HL-60/S4 (cell line): Measurements from ENCODE around the gene CLEC4M.
"Not testable (repeated sequence)": the region's sequence is repeated elsewhere in the genome, so short reads cannot be mapped to it uniquely, and the experiment has no call there.

ENCODE experiments used
- in situ Hi-C: fragments of 300-500 bp; cut with MboI; formaldehyde crosslinking; loops from 2 replicates; pipeline ENCODE4 v1.14.3; 2022; ENCODE audit warnings: low sequenced_read_pairs

The CLEC4M gene

GRCh38 chr19:7739801-7740681, 23.0 kb upstream of the CLEC4M start:
- in situ Hi-C loops, result no loop called here

- in situ Hi-C loops, result no loop called here
These were observed 22.4 kb upstream of the CLEC4M start for GRCh38 chr19:7740682-7741054.

DNA sequence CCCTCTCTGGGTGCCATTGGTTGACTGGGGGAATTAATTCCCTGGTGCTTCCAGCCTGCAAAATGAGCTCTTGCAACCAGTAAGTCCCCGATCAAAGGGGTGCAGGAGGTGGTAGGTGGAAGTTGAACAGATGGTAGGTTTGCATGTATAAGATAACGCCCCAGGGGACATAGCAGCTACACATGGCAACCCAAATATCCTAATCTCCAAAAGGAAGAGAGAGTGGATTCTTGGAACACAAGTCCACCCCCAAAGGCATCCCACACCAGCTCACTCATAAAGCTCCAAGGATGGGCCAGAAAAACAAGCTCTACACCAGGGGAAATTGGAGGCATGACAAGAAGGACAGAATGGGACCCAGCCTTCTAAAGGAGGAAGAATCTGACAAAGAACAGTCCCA, 20.5 kb upstream of the CLEC4M start:
- in situ Hi-C loops, result no loop called here

GRCh38 chr19:7742991-7743390, 20.1 kb upstream of the CLEC4M start:
- in situ Hi-C loops, result no loop called here

- in situ Hi-C loops, result no loop called here
These were observed 19.6 kb upstream of the CLEC4M start for GRCh38 chr19:7743425-7743841.

DNA sequence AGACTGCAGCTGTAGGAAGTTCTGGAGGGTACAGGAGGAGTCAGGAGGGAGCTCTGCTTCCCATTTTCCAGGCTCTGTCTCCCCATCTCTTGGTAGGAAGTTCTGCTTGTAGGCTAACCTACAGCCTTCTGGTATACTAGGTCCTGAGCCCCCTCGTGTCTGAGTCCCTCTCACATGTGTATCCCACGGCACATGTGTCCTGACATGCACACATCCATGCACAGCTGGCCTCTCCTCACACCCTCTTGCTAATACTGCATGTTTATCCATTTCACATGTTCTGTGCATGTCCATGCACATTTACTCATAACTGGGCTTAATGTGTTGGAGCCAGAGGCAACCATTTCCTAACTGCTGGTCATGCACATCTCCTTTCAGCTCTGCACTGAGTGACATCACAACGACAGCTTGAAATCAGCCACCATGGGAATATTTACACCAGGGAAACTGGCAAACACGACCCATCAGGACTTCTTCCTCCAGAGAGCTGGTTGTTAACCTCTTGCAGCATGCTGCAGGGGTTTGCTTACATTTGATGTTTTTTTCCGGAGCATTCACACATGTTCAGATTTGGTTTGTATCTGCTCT, 18.8 kb upstream of the CLEC4M start:
- in situ Hi-C loops, result no loop called here

DNA sequence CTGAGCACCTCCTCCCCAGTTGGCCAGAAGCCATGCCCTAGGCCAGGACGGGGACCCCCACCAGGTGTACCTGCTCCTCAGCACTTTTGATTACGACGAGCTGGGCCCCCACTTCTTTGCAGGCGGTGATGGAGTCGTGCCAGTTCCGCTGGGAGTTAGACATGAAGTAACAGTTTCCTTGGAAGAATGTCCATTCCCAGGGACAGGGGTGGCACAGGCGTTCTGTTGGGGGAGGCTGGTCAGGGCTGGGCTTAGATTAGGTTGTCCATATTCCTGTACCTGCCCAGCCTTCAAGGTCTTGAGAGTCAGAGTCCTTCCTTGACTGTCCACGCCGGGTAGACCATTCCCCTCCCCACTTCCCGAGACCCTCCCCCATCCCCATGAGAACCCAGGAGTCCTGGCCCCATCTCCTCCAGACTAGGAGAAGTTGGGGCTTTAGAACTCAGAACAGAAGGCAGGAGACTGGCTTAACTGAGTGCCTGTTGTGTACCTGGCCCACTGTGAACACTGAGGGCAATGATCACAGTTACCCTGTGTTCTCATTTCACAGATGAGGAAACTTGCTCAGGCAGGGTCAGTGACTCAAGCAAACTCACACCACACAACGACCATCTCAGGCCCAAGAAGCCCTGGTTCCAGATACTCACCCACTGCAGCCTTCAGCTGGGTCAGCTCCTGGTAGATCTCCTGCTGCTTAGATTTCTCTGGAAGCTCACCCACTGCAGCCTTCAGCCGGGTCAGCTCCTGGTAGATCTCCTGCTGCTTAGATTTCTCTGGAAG, 18.0 kb upstream of the CLEC4M start:
- in situ Hi-C loops, result no loop called here

DNA sequence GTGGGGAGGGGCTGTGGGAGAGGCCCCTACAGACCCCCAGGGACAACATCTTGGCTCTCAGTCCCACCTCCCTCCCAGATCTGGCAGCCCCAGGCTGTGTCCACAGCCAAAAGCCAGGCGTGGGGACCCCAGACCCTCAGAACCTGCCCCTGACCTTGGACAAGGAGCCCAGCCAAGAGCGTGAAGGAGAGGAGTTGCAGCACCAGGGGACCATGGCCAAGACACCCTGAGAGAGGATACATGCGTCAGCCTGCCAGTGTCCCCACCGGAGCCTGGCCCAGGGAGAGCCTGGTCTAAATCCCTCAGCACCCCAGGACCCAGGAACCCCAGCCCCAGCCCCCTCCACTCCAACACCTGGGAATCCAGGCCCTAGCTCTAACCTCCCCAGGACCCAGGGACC, 16.7 kb upstream of the CLEC4M start:
- in situ Hi-C loops, result not testable (repeated sequence)

DNA sequence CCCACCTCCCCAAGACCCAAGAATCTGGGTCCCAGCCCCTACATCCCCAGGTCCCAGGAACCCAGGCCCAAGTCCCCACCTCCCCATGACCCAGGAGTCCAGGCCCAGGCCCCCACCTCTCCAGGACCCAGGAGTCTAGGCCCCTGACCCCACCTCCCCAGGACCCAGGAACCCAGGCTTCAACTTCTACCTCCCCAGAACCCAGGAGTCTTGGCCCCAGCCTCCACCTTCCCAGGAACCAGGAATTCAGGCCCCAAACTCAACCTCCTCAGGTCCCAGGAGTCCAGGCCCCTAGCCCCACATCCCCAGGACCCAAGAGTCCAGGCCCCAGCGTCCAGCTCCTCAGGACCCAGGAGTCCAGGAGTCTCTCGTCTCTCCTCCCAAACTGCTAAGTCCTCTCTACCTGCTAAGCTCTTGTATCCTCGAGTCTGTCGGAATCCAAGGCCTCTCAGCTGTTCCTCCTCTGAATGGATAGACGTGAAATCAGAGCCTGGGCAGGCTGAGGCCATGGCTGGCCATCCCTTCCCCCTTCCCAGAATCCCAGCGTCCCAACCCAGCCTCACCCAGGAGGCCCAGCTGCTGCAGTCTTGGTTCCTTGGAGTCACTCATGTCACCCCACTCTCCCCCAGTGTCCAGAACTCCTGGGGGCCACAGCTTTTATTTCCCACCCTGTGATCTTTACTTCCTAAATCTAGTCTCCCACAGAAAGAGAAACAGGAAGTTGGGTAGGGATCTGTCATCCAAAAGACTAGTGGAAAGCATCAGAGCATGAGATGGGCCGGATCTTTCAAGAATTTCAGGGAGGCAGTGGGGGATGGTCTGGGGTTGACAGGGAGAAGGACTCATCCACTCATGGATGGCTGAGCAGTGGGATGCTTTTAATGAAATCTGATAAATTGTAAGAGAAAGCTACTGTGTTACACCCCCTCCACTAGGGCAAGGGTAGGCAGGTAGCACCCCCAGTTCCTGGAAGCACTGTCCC, 15.8 kb upstream of the CLEC4M start, which contains the start of gene CD209:
CD209 (minus strand) TSS at position 632 of the 982 bp plus-strand sequence; CDS start at position 609, 23 bp downstream.
- in situ Hi-C loops, result no loop called here

DNA sequence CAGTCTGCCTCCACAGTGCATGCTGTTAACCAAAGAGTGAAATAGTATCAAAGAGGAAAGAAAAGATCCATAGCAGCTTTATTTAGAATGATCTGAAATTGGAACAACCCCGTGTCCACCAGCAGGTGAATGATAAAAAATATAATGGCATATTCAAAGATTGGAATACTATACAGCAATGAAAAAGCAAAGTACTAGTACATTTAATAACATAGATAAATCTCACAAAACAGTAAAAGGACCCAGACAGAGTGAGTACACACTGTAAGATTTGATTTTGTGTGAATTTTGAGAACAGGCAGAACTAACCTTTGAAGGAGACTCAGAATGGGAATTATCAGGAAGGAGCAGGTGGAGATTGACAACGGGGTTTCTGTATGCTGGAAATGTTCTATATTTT, 14.9 kb upstream of the CLEC4M start:
- in situ Hi-C loops, result no loop called here

GRCh38 chr19:7748756-7749155, 14.3 kb upstream of the CLEC4M start:
- in situ Hi-C loops, result no loop called here

DNA sequence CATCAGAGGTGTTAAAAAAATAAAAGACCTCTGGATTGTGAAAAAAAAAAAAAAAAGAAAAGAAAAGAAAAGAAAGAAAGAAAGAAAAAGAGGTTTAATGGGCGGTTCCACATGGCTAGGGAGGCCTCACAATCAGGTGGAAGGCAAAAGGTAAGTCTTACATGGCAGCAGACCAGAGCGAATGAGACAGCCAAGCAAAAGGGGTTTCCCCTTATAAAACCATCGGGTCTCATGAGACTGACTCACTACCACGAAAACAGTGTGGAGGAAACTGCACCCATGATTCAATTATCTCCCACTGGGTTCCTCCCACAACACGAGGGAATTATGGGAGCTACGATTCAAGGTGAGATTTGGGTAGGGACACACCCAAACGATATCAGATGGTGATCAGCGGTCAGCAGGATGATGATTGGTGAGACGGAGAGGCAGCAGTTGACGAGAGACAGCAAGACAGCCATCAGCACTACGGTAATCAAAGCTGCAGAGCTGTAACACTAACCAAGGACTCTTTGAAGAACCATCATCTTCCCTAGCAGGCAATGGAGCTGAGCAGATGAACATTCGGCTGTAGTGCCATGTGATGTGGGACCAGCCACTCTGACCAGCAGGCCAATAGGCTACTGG, 11.8 kb upstream of the CLEC4M start:
- in situ Hi-C loops, result no loop called here

- in situ Hi-C loops, result no loop called here
These were observed 6.8 kb upstream of the CLEC4M start for GRCh38 chr19:7756258-7756657.

DNA sequence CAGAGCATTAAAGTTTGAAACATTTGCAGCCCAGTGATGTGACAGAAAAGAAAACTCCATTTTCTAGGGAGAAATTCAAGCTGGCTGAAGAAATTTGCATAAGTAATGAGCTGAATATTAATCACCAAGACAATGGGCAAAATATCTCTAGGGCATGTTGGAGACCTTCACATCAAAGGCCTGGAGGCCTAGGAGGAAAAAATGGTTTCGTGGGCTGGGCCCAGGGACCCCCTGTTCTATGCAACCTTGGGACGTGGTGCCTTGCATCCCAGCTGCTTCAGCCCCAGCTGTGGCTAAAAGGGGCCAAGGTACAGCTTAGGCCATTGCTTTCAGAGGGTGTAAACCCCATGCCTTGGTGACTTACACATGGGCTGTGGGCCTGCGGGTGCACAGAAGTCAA, 5.7 kb upstream of the CLEC4M start:
- in situ Hi-C loops, result no loop called here

- in situ Hi-C loops, result no loop called here
These were observed 3.9 kb upstream of the CLEC4M start for GRCh38 chr19:7759156-7759555.

GRCh38 chr19:7763696-7764095, 653 bp downstream of the CLEC4M start:
- in situ Hi-C loops, result no loop called here

- in situ Hi-C loops, result not testable (repeated sequence)
These were observed 1.1 kb downstream of the CLEC4M start for GRCh38 chr19:7764157-7764556.

GRCh38 chr19:7765043-7765442, 2.0 kb downstream of the CLEC4M start:
- in situ Hi-C loops, result not testable (repeated sequence)

- in situ Hi-C loops, result no loop called here
These were observed 3.5 kb downstream of the CLEC4M start for GRCh38 chr19:7766535-7766934.

DNA sequence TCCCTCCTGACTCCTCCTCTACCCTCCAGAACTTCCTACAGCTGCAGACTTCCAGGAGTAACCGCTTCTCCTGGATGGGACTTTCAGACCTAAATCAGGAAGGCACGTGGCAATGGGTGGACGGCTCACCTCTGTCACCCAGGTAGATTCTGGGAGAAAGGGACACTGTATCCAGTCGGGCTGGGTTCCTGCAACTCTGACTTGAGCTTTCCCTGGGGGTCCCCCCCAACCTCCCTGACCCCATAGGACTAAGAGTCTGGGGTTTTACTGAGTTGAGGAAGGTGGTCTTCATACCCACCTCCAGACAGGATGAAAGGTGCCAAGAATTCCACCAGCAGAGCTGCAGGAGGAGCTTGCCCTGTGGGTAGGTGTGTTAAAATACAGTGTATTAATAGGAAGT, 4.4 kb downstream of the CLEC4M start:
- in situ Hi-C loops, result no loop called here
